ENCODE measurements around the gene TTC6. TPM values are rescaled to one million over a fixed set of nuclear protein-coding genes. Genes with fewer than 3 reads are reported as not detected.

Gene TTC6
- total and polyA plus RNA-seq, 2 of the 4 experiments (the other 2 are of a cell fraction): under 0.01 to 0.12 TPM

GRCh38 chr14:37589715-37590427, 5.6 kb upstream of the TTC6 start:
- Histone ChIP-seq H3K23ac (ENCODE audit: low read depth, low read length) (no peak overlapping the region), H2AK5ac (ENCODE audit: low read depth, low read length) (no peak overlapping the region), H2BK120ac (ENCODE audit: low read depth, low read length) (no peak overlapping the region), H3K14ac (replicated peaks; ENCODE audit: low read depth, low read length) (no peak overlapping the region), H2AK9ac (replicated peaks; ENCODE audit: low read depth, low read length, poor library complexity) (no peak overlapping the region), H2BK20ac (ENCODE audit: low read depth, low read length) (no peak overlapping the region), H2BK15ac (ENCODE audit: low read depth, low read length) (no peak overlapping the region), H3K79me1 (ENCODE audit: low read depth in 1 of 2, low read length in 2 of 2) (no peaks in the 10 kb centered on the region), H3K9me1 (ENCODE audit: insufficient read depth, low read length) (no peaks in the 10 kb centered on the region), H3K4ac (ENCODE audit: low read depth, low read length) (no peak overlapping the region), H3K4me1 (ENCODE audit: control insufficient read depth, insufficient read depth, low read length) (no peaks in the 10 kb centered on the region; the same call in 1 of the 2 replicates), H4K8ac (ENCODE audit: low read depth in 2 of 2, low read length in 2 of 2) (no peak overlapping the region), H3K4me2 (ENCODE audit: low read depth, low read length) (no peak overlapping the region), H3K9me3 (ENCODE audit: control insufficient read depth, insufficient read depth, low read length) (peaks cover 23% of the 10 kb centered on the region; the same call in 1 of the 2 replicates), H3K27me3 (ENCODE audit: control insufficient read depth, insufficient read depth, low read length) (peaks cover 78% of the 10 kb centered on the region), H3K4me3 (ENCODE audit: insufficient read depth, low read depth, low read length) (no peak overlapping the region), H4K20me1 (ENCODE audit: insufficient read depth, low read length) (peaks cover 4% of the 10 kb centered on the region; the same call in 1 of the 2 replicates), H3K36me3 (ENCODE audit: control insufficient read depth, insufficient read depth, low read length) (no peaks in the 10 kb centered on the region), H4K91ac (ENCODE audit: insufficient read depth, low read depth, low read length) (no peak overlapping the region), H3K9ac (ENCODE audit: low read depth, low read length) (no peak overlapping the region), H3K27ac (ENCODE audit: insufficient read depth, low read length) (no peak overlapping the region), H3K56ac (ENCODE audit: extremely low read depth, insufficient read depth, low read length) (no peak overlapping the region), H2AFZ (replicated peaks; ENCODE audit: low read length, poor library complexity) (no peak overlapping the region), H3K18ac (ENCODE audit: low read depth, low read length) (no peak overlapping the region), H2BK5ac (ENCODE audit: low read depth, low read length, poor library complexity, severe bottlenecking) (no peak overlapping the region), H4K5ac (ENCODE audit: low read depth, low read length) (no peak overlapping the region)
- intact Hi-C loops (cut with micrococcal nuclease): no loop called here
- dilution Hi-C loops (cut with HindIII; ENCODE audit: low sequenced_read_pairs, unreplicated experiment): no loop called here
- POLR2A ChIA-PET (ENCODE audit: unreplicated experiment): interaction anchor here (0.7 kb wide), 1 partner anchor 339 kb away, joined by 11 read pairs; no protein-coding TSS in a partner anchor
- DNase-seq (no peak), ATAC-seq (ENCODE audit: low read depth) (no peak)
- in situ Hi-C loops (cut with MboI; ENCODE audit: low sequenced_read_pairs): loop anchor here (10.0 kb wide), 1 partner anchor 345 kb away; no protein-coding TSS in a partner anchor
- no CpG with 5 or more reads among the region's 6 CpGs for WGBS, 2 experiments (ENCODE audit: extremely low coverage in 2 of 2, insufficient read length in 1 of 2)
- TF ChIP-seq MXI1 (IDR thresholded peaks at IDR 0.05; ENCODE audit: borderline replicate concordance, low read depth, low read length): no peak
- TF ChIP-seq RFX5 (IDR thresholded peaks at IDR 0.05; ENCODE audit: low read depth, low read length): no peak
- no peak for TF ChIP-seq RCOR1 (IDR thresholded peaks at IDR 0.05; ENCODE audit: insufficient replicate concordance, low read length)
- no peak for TF ChIP-seq CTCF (conservative IDR thresholded peaks at IDR 0.05; ENCODE audit: low read depth, low read length)
- TF ChIP-seq MAZ (IDR thresholded peaks at IDR 0.05; ENCODE audit: borderline replicate concordance, low read depth, low read length): no peak
- TF ChIP-seq USF2 (IDR thresholded peaks at IDR 0.05; ENCODE audit: low read depth, low read length): no peak
- TF ChIP-seq CEBPB (IDR thresholded peaks at IDR 0.05; ENCODE audit: low read depth, low read length): no peak
- TF ChIP-seq ELK1 (IDR thresholded peaks at IDR 0.05; ENCODE audit: borderline replicate concordance, low read depth, low read length): no peak
- no peak for TF ChIP-seq MAFK (IDR thresholded peaks at IDR 0.05; ENCODE audit: low read depth, low read length)
- no peak for TF ChIP-seq SMC3 (IDR thresholded peaks at IDR 0.05; ENCODE audit: low read depth, low read length)
- TF ChIP-seq NFE2L2 (IDR thresholded peaks at IDR 0.05; ENCODE audit: low read depth, low read length): no peak
- no peak for TF ChIP-seq CHD1 (IDR thresholded peaks at IDR 0.05; ENCODE audit: low read depth, low read length)
- TF ChIP-seq RAD21 (IDR thresholded peaks at IDR 0.05; ENCODE audit: low read length): no peak
- BruUV-seq (replicated peaks): no TSS peak
- CTCF ChIA-PET: interaction anchor here (0.7 kb wide), 1 partner anchor 263 kb away, joined by 3 read pairs; no protein-coding TSS in a partner anchor

Data from IMR-90 (cell line).